ENCODE measurements around the gene XIRP2.

GRCh38 chr2:167192833-167193232 is 304.6 kb downstream of the XIRP2 start:
- no peak for TF ChIP-seq CTCF (IDR thresholded peaks at IDR 0.05)
- no peak for TF ChIP-seq EZH2 (IDR thresholded peaks at IDR 0.05)

Data from neural progenitor cell (in vitro differentiated cells).